LNCAP (cell line): Measurements from ENCODE around the gene TNS1.

Source experiments
- TF ChIP-seq, protein P1 (sequence below): fragments of 450-650 bp; IDR thresholded peaks from 2 replicates; pipeline ENCODE4 v1.5.1; 2017; ENCODE audit warnings: mild to moderate bottlenecking

The TNS1 gene

DNA sequence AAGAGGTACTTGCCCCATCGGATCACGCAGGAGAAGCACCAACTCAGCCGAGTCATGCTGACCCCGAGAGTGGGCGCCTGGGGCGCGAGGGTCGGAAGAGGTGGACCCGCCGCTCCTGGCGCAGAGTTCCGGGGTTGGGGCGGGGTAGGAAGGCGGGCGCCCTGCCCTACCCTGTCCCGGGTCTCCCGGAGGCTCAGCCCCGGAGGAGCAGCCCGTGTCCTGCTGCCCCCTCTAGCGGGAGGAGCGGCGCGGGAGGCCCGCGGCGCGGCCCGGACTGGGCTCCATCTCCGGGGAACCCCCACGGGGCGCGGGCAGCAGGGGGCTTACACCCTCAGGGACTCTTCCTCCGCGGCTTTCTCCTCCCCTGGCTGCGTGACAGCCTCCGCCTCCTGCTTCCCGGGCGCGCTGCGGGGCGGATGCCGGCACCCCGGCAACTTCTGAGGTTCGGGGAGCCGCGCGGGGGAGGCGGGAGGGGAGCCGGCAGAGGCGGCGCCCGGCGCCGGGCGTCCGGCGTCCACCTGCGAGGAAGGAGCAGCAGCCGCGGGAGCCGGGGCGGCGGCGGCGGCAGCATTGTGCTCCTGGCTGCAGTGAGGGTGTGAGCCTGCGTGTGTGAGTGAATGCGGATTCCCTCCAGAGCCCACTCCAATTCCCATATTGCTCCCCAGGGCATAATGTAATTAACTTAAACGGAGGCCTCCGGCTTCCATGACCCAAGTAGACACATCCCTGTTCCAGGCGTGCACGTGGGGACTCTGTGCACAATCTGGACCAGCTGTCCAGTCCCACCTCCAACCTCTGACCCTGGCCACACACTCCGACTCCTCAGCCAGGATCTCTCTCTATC is 7.6 kb upstream of the TNS1 start:
- TF ChIP-seq, protein P1, sequence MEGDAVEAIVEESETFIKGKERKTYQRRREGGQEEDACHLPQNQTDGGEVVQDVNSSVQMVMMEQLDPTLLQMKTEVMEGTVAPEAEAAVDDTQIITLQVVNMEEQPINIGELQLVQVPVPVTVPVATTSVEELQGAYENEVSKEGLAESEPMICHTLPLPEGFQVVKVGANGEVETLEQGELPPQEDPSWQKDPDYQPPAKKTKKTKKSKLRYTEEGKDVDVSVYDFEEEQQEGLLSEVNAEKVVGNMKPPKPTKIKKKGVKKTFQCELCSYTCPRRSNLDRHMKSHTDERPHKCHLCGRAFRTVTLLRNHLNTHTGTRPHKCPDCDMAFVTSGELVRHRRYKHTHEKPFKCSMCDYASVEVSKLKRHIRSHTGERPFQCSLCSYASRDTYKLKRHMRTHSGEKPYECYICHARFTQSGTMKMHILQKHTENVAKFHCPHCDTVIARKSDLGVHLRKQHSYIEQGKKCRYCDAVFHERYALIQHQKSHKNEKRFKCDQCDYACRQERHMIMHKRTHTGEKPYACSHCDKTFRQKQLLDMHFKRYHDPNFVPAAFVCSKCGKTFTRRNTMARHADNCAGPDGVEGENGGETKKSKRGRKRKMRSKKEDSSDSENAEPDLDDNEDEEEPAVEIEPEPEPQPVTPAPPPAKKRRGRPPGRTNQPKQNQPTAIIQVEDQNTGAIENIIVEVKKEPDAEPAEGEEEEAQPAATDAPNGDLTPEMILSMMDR, result peak; percentile 41

DNA sequence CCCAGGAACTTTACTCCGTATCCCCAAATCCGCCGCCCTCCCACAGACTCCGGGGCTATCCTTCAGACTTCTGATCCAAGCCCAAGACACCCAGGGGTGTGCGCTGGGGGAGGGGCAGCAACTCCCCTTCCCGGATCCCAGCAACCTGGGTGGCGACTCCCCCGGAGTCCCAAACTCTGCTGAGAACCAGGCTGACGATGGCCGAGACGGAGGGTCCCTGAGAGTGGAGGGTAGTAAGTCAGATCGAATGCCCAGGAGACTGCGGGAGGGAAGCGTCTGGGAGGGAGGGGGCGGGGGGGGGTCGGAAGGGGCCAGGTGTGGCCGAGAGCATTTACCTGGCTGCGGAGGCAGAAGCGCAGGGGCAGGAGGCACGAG is 7.0 kb upstream of the TNS1 start:
- TF ChIP-seq, protein P1, result no peak

DNA sequence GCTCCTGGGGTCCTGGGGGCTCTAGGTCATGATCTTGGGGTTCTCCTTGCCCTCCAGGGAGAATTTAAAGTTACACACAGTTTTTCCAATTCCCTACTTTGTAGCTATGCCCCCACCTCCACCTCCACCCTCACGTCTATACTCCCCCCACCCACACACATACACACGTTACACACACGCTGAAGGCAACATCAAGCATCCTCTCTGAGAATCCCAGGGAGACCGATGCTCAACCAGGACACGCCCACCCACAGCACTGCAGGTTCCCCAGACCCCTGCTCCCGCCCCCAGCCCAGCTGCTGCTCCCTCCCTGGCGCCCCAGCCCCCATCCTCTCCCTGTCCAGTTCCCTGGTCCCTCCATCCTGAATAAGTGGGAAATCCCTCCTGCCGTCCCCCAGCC is 6.4 kb upstream of the TNS1 start:
- TF ChIP-seq, protein P1, result no peak

DNA sequence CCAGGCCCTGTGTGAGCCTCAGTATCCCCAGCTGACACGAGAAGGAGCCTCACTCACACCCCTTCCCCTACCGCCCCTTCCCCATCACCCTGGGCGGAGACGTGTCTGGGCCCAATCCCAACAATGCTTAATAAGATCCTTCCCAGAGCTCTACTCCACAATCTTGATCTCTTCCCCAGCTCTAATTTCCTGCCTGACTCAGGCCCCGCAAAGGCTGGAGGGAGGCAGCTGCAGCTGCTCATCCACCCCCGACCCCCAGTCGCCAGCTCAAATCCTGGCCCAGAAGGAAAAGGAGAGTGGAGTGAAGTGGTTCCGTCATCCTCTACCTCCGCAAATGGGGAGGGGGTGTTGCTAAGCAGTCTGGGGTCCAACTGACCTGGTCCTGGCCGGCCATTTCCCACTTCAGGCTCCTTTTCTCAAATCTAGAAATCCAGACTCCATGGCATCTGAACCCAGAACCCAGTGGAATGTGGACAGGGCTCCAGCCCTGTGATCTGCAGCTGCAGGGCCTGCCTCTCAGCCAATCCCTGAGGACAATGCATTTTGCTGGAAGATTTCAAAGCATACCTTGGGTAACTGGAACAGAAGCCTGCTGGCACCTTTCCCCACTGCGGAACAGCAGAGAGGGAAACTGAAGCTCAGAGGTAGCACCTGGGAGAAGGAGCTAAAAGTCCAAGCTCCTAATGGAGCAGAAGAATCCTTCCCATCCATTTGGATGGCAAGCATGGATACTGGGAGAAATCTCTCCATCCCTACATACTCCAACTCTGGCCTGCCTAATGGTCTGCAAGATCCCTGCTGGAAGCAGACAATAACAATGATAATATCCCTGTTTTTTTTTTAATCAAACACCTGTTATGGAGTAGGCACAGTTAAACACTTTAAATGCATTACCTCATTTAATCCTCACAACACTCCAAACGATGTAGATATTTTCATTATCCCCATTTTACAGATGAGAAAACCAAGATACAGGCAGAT is 5.6 kb upstream of the TNS1 start:
- TF ChIP-seq, protein P1, result no peak

DNA sequence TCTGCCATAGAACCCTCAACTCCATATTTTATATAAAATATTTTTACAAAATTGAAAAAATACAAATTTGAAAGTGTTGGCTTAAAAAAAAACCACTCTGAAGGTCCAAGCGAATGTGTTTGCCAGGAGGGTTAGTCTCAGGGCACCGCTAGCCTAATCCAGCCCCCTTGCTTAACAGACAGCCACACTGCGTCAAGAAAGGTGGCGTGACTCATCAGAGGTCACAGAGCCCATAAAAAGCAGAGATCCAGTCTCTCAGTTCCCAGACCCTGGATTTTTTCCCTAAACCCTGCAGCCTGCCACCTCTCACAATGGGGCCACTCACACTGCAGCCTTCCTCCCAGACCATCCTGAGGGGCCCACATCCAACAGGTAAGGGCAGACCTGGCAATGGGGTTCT is 3.9 kb upstream of the TNS1 start:
- TF ChIP-seq, protein P1, result no peak

- TF ChIP-seq, protein P1, result no peak
These were observed 2.7 kb upstream of the TNS1 start for GRCh38 chr2:218005486-218005885.

GRCh38 chr2:218005028-218005427 is 2.2 kb upstream of the TNS1 start:
- TF ChIP-seq, protein P1, result no peak
